Gastroesophageal sphincter (tissue), 3 donors: ENCODE data around the gene ZNF648.

Source experiments
- CTCF ChIP-seq, 4 experiments: fragments of 200-600 bp in 2 of 4; fragments of 450-650 bp in 2 of 4; sonication (generic) in 1 of 4; IDR thresholded peaks; one replicate each; pipeline ENCODE4 v1.5.1; 2017 to 2019; ENCODE audit warnings: antibody characterized with exemption in 4 of 4, mild to moderate bottlenecking in 2 of 4, moderate library complexity in 2 of 4
- POLR2A ChIP-seq, 2 donors: fragments of 450-650 bp; IDR thresholded peaks; one replicate each; pipeline ENCODE4 v1.6.1; 2017; ENCODE audit warnings: antibody characterized with exemption in 2 of 2, mild to moderate bottlenecking in 2 of 2, moderate library complexity in 1 of 2

GRCh38 chr1:182083851-182084486, 22.5 kb upstream of the ZNF648 start:
- no peak for TF ChIP-seq POLR2A (IDR thresholded peaks at IDR 0.05)
- TF ChIP-seq CTCF (IDR thresholded peaks at IDR 0.05) = no peak
